NCI-H2196 treated with DMSO at 0.1 percent for 48 hours (cell line): ENCODE measurements around the gene MCF2L2.

Source experiments
- DNase-seq: peaks from one replicate; lab custom pipeline; 2025; ENCODE audit not compliant: unreplicated experiment; lab: John Stamatoyannopoulos, UW

The MCF2L2 gene

DNA sequence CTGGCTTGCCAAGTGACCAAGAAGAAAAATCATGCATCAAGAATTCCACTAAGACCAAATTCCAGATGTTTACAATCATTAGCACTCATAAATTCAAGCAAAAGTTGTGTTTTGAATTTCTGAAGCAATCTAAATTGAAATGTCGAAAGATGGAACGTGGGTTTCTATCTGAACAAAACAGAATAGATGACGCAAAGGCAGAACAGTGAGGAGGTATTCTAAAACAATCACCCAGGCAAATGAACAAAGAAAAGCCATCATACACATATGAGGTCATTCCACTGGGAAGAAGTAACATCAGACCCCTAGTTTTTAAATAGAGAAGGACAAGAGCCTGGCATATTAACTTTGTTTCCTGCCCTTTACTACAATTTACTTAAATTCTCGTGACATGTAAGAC, 58.0 kb downstream of the MCF2L2 start:
- DNase-seq = no peak

- DNase-seq = no peak
These were observed 58.8 kb downstream of the MCF2L2 start for GRCh38 chr3:183369627-183370026.

- no peak for DNase-seq
These were observed 59.3 kb downstream of the MCF2L2 start for GRCh38 chr3:183369117-183369516.

GRCh38 chr3:183360971-183361624, 67.3 kb downstream of the MCF2L2 start:
- DNase-seq = no peak

DNA sequence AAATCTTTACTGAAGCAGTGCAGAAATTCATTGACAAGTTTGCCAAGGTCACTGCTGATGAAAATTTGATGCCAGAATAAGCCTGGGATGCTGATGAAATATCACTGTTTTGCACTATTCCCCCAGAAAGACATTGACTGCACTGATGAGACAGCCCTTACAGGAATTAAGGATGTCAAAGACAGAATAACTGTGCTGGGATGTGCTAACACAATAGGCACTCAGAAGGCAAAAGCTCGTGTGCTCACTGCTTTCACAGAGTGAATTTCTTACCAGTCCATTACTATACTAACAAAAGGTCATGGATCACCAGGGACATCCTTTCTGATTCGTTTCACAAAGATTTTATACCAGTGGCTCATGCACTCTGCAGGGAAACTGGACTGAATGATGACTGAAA, 69.4 kb downstream of the MCF2L2 start:
- no peak for DNase-seq

GRCh38 chr3:183357564-183358079, 70.8 kb downstream of the MCF2L2 start:
- no peak for DNase-seq

GRCh38 chr3:183356920-183357319, 71.5 kb downstream of the MCF2L2 start:
- no peak for DNase-seq

GRCh38 chr3:183354874-183355273, 73.5 kb downstream of the MCF2L2 start:
- no peak for DNase-seq

DNA sequence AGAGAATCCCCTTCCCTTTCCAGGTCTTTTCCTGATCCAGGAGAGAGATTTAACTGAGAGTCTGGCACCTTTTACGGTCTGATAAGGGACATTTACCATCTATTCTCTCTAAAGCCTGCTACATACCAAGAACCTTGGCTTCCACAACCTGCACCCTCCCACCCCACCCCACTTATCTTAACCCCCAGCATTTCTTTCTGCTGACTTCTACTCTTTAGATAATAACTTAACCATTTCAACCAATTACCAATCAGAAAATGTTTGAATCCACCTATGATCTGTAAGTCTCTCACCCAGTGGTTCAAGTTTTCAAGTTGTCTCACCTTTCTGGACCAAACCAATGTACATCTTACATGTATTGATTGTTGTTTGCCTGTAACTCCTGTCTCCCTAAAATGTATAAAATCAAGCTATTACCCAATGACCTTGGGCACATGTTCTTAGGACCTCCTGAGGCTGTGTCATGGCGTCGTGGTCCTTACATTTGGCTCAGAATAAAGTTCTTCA, 74.0 kb downstream of the MCF2L2 start:
- no peak for DNase-seq

DNA sequence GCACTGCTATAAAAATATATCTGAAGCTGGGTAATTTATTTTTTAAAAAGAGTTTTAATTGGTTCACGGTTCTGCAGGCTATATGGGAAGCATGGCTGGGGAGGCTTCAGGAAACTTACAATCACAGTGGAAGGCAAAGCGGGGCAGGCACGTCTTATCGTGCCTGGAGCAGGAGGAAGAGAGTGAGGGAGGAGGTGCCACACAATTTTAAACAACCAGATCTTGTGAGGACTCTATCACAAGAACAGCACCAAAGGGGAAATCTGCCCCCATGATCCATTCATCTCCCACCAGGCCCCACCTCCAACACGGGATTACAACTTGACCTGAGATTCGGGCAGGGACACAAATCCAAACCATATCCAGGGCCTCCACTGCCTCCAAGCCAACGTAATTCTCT, 75.0 kb downstream of the MCF2L2 start:
- DNase-seq = no peak

- DNase-seq = no peak
These were observed 78.3 kb downstream of the MCF2L2 start for GRCh38 chr3:183350164-183350563.

DNA sequence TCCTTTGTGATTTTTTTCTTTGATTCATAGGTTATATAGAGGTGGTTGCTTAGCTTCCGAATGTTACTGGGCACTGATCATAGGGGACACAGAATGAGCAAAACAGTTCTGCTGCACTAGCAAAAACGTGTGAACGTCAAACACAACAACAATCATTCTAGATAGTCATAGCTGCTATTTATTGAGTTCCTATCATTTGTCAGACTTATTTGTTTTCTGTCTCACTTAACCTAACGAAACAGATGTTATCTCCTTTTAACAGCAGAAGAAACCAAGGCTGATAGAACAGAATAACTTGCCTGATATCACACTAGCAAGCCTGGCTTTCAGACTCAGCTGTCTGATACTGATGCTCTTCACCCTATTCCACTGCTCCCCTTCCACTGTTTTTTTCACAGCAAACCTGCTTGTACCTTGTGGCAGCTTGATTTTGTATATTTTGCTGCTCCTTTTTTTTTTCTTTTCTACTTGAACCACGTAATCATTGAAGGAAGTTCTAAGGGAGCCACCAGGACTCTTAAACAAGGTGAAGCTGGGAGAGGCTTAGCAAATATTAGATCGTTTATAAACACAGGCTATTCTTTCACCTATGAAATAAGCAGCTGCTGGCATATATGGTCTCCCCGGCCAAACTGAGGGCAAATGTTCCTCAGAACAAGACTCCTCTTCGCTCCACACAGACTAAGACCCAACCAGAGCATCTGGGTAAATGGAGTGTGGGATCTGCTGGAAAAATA, 78.8 kb downstream of the MCF2L2 start:
- no peak for DNase-seq

DNA sequence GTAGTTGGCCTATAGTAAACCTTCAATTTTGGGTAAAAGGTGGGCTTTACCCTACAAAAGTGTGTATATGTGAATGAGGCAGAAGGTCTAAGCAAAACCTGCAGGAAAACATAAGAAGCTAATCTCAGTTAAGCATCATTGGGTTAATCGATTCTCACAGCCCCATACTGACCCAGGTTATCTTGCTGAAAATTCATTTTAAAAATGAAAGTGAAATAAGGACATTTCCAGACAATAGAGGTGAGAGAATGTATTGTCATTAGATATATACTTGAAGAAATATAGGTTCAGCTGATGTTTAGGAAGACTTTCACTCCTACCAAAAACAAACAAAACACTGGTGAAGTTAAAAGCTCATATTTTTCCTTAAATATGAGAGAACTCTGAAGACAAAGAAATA, 85.6 kb downstream of the MCF2L2 start:
- no peak for DNase-seq

DNA sequence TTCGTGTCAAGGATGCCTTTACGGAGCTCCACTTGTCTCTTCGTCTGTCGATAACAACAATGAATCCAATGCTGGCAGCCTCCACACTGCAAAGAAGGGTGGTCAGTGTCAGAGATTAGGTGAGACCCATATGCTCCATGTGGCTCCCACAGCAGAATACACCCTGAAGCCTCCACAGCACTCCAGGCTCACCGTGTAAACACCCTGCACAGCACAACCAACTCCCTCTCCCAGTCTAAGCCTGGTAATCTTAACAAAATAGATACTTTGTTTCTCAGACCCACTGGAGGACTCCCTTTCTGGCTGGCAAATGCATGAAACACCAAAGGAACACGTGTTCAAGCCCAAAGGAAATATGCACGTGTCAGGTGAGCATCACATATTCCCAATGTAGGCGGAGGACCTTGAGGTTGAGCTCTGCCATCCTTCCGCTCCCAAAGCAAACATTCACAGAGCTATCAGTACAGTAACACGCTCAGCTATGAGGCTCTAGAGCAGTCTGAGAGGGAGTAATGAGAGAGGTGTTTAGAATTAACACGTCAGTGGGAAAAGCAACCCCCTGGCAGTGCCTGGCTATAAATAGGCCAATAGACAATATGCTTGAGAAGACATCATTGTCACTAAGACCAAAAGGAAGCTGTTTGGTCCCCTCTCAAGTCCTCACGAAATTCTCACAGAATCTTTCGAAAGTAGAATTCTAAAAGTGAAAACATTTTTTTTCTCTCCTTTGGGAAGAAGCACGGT, 86.7 kb downstream of the MCF2L2 start:
- no peak for DNase-seq

GRCh38 chr3:183340222-183340621, 88.2 kb downstream of the MCF2L2 start:
- no peak for DNase-seq

GRCh38 chr3:183339461-183340086, 88.8 kb downstream of the MCF2L2 start:
- DNase-seq = no peak

DNA sequence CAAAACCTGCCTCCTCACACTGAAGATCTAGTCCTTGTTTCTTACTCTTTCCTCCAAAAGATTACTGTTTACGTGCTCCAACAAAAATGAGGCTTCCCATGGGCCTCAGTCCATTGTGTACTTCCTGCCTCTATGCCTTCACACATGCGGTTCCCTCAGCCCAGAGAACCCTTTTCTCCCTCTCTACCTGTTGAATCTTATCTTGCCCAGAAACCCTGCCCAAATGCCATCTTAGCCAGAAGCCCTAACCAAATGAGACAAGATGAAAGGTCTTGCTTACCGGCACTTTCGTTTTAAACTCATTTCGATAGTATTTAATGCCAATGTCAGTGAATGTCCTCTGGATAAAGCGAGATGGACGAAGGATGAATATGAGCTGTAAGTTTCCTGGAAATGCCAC, 89.9 kb downstream of the MCF2L2 start:
- no peak for DNase-seq

GRCh38 chr3:183332487-183332886, 95.9 kb downstream of the MCF2L2 start:
- DNase-seq = no peak

- no peak for DNase-seq
These were observed 96.9 kb downstream of the MCF2L2 start for GRCh38 chr3:183331498-183331897.

DNA sequence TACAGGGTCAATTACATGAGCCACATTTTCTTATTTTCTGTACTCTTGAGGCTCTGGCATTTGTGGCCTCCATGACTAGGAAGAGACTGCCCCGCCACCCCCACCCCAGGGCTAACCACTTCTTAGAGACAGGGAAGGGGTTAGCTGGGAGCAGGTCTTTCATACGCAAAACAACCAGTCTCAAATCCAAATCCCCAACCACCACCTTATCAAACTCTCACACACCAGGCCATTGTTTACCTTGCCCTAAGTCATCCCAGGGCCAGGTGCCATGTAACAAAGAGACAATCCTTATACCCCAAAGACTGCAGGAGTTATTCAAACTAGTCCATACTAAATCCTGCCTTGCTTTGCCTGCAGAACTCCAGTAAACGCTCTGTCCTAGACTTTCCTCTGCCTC, 97.5 kb downstream of the MCF2L2 start:
- no peak for DNase-seq

- no peak for DNase-seq
These were observed 98.9 kb downstream of the MCF2L2 start for GRCh38 chr3:183329543-183329942.
